SJCRH30 (cell line): Measurements from ENCODE around the gene PCDHGC3. TPM values are rescaled to one million over a fixed set of nuclear protein-coding genes. Genes with fewer than 3 reads are reported as not detected.

Source experiments
- DNase-seq, 2 experiments: peaks; one replicate each; pipeline ENCODE4 v3.0.0-alpha.2; 2015 to 2020
- H3K27ac ChIP-seq: fragments of 250-450 bp; sonication (Bioruptor Pico); 2 replicates; pipeline ENCODE4 v1.5.1; 2020; ENCODE audit warnings: mild to moderate bottlenecking, moderate library complexity
- H3K27me3 ChIP-seq: fragments of 250-450 bp; sonication (Bioruptor Pico); 2 replicates; pipeline ENCODE4 v1.5.1; 2020; ENCODE audit warnings: mild to moderate bottlenecking, moderate library complexity
- H3K36me3 ChIP-seq: fragments of 250-450 bp; sonication (Bioruptor Pico); 2 replicates; pipeline ENCODE4 v1.5.1; 2020; ENCODE audit warnings: mild to moderate bottlenecking, moderate library complexity
- H3K4me1 ChIP-seq: fragments of 250-450 bp; sonication (Bioruptor Pico); 2 replicates; pipeline ENCODE4 v1.5.1; 2020; ENCODE audit warnings: mild to moderate bottlenecking, moderate library complexity
- H3K4me3 ChIP-seq: fragments of 250-450 bp; sonication (Bioruptor Pico); 2 replicates; pipeline ENCODE4 v1.5.1; 2020; ENCODE audit warnings: mild to moderate bottlenecking, moderate library complexity
- H3K9me3 ChIP-seq: fragments of 250-450 bp; sonication (Bioruptor Pico); replicated peaks from 2 replicates; pipeline ENCODE4 v1.5.1; 2020; ENCODE audit warnings: mild to moderate bottlenecking, moderate library complexity
- total RNA-seq: library from RNA; depleted of rRNA; stranded (reverse); fragments of >200 nt; shearing (Covaris generic); gene quantifications from 2 replicates; pipeline ENCODE4 v1.2.3, GENCODE V29; 2014

Gene PCDHGC3
- total RNA-seq, 1 experiment from 2014 or later = 105 TPM

DNA sequence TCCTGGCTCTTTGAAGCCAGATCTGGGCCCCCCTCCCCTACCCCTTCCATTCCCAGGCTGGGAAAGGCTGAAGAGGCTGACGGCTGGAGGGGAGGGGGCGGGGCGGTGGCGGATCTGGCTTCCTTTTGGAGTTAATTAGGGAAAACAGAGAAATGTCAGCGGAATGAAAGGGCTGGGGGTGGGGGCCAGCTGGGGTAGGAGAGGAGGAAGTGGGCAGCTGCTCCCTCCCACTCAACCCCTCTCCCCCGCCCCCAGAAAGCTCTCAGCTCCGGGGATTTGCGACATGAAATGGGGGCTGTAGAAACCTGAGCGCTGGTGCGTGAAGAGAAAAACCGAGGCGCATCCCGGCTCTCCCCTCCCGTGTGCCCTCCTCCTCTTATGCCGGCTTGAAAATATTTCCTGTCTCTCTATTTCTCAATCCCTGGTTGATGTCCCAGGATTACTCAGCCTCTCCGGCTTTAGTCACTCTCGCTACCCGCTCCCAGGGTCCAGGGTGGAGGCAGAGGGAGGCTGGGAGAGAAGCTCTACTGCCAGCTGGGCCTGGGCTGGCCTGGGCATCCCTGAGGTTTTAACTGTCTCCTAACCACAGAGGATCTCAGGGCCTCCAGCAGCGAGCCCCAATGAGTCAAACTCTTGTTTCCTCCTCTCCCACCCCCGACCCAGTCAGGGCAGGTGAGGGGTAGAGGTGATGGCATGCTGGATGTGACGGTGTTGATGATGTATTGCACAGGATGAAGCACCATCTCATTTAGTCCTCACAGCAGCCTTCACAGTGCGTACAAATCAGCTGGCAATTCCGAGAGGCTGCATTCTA is 33.2 kb downstream of the PCDHGC3 start:
- Histone ChIP-seq H3K27me3 (no peaks in the 10 kb centered on the region), H3K9me3 (no peaks in the 10 kb centered on the region), H3K27ac (peak overlapping the region; percentile 69), H3K36me3 (peaks cover 53% of the 10 kb centered on the region), H3K4me1 (peaks cover 40% of the 10 kb centered on the region), H3K4me3 (peak overlapping the region; percentile 42)
- peak; percentile 88 for DNase-seq

DNA sequence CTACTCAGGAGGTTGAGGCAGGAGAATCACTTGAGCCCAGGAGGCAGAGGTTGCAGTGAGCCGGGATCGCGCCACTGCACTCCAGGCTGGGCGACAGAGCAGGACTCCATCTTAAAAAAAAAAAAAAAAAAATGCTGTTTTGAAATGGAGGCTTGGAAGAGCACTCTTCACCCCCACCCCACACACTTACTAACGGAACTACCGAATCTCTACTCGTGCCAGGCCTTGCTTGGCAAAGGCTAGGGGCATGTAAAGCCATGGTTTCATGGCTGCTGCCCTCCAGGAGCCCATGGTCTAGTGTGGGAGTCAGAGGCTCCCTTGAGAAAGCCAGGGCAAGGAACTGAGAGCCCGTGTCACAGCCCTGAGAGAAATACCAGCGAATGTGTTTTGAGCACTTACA is 34.4 kb downstream of the PCDHGC3 start:
- Histone ChIP-seq H3K27ac (no peak overlapping the region), H3K36me3 (peaks cover 49% of the 10 kb centered on the region), H3K4me3 (no peak overlapping the region), H3K27me3 (no peaks in the 10 kb centered on the region), H3K9me3 (no peaks in the 10 kb centered on the region), H3K4me1 (peaks cover 46% of the 10 kb centered on the region)
- no peak for DNase-seq

DNA sequence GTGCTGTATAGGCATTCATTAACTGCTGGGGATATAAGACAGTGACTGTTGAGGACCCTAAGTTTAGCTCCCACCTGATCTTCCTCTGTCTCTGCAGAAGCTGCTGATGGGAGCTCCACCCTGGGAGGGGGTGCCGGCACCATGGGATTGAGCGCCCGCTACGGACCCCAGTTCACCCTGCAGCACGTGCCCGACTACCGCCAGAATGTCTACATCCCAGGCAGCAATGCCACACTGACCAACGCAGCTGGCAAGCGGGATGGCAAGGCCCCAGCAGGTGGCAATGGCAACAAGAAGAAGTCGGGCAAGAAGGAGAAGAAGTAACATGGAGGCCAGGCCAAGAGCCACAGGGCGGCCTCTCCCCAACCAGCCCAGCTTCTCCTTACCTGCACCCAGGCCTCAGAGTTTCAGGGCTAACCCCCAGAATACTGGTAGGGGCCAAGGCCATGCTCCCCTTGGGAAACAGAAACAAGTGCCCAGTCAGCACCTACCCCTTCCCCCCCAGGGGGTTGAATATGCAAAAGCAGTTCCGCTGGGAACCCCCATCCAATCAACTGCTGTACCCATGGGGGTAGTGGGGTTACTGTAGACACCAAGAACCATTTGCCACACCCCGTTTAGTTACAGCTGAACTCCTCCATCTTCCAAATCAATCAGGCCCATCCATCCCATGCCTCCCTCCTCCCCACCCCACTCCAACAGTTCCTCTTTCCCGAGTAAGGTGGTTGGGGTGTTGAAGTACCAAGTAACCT is 35.3 kb downstream of the PCDHGC3 start:
- peaks cover 41% of the 10 kb centered on the region for H3K36me3 ChIP-seq
- H3K4me1 ChIP-seq = peaks cover 54% of the 10 kb centered on the region
- DNase-seq = no peak
- no peak overlapping the region for H3K4me3 ChIP-seq
- H3K27me3 ChIP-seq = no peaks in the 10 kb centered on the region
- no peak overlapping the region for H3K27ac ChIP-seq
- no peaks in the 10 kb centered on the region for H3K9me3 ChIP-seq

DNA sequence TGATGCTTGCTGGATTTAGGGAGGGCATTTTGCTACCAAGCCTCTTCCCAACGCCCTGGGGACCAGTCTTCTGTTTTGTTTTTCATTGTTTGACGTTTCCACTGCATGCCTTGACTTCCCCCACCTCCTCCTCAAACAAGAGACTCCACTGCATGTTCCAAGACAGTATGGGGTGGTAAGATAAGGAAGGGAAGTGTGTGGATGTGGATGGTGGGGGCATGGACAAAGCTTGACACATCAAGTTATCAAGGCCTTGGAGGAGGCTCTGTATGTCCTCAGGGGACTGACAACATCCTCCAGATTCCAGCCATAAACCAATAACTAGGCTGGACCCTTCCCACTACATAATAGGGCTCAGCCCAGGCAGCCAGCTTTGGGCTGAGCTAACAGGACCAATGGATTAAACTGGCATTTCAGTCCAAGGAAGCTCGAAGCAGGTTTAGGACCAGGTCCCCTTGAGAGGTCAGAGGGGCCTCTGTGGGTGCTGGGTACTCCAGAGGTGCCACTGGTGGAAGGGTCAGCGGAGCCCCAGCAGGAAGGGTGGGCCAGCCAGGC is 36.1 kb downstream of the PCDHGC3 start:
- Histone ChIP-seq H3K27me3 (no peaks in the 10 kb centered on the region), H3K4me1 (peaks cover 59% of the 10 kb centered on the region), H3K36me3 (peaks cover 41% of the 10 kb centered on the region), H3K27ac (no peak overlapping the region), H3K9me3 (no peaks in the 10 kb centered on the region), H3K4me3 (no peak overlapping the region)
- DNase-seq = no peak

DNA sequence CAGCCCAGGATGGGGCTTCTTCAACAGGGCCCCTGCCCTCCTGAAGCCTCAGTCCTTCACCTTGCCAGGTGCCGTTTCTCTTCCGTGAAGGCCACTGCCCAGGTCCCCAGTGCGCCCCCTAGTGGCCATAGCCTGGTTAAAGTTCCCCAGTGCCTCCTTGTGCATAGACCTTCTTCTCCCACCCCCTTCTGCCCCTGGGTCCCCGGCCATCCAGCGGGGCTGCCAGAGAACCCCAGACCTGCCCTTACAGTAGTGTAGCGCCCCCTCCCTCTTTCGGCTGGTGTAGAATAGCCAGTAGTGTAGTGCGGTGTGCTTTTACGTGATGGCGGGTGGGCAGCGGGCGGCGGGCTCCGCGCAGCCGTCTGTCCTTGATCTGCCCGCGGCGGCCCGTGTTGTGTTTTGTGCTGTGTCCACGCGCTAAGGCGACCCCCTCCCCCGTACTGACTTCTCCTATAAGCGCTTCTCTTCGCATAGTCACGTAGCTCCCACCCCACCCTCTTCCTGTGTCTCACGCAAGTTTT is 36.7 kb downstream of the PCDHGC3 start:
- Histone ChIP-seq H3K36me3 (peaks cover 41% of the 10 kb centered on the region), H3K9me3 (no peaks in the 10 kb centered on the region), H3K27me3 (no peaks in the 10 kb centered on the region), H3K4me3 (peak overlapping the region; percentile 49), H3K27ac (peak overlapping the region; percentile 94), H3K4me1 (peaks cover 59% of the 10 kb centered on the region)
- DNase-seq = peak; percentile 63 to 72

DNA sequence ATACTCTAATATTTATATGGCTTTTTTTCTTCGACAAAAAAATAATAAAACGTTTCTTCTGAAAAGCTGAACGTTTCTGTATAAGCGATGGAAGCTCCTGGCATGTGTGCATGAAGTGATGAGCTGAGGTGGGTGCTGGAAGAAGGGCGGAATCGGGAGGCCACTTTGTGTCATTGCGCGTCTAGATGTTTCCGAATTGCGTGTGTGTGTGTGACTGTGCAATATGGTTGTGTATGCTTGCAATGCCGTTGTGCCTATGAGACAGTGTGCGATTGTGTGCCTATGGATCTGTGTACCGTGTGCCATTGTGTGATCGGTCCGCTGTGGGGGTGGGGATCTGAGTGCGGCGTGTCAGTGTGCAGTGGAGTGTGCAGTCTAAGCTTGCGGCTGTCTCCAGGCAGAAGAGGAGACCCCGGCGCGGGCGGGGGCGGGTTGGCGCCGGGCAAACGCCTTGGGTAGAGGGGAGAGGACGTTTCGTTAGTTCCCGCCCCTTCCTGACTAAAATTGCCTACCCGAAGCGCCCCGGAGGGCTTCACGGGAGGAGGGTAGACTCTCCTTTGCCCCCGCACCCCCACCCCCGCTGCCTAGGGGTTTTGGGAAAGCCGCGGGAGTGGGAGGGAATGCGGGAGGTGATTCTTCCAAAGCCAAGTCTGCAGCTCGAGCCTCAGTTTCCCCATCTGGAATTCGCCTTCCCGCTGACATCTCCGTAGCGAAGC is 37.3 kb downstream of the PCDHGC3 start:
- Histone ChIP-seq H3K27ac (peak overlapping the region; percentile 94), H3K36me3 (peaks cover 41% of the 10 kb centered on the region), H3K4me1 (peaks cover 59% of the 10 kb centered on the region), H3K27me3 (no peaks in the 10 kb centered on the region), H3K9me3 (no peaks in the 10 kb centered on the region), H3K4me3 (peak overlapping the region; percentile 49)
- peak; percentile 66 to 68 for DNase-seq

DNA sequence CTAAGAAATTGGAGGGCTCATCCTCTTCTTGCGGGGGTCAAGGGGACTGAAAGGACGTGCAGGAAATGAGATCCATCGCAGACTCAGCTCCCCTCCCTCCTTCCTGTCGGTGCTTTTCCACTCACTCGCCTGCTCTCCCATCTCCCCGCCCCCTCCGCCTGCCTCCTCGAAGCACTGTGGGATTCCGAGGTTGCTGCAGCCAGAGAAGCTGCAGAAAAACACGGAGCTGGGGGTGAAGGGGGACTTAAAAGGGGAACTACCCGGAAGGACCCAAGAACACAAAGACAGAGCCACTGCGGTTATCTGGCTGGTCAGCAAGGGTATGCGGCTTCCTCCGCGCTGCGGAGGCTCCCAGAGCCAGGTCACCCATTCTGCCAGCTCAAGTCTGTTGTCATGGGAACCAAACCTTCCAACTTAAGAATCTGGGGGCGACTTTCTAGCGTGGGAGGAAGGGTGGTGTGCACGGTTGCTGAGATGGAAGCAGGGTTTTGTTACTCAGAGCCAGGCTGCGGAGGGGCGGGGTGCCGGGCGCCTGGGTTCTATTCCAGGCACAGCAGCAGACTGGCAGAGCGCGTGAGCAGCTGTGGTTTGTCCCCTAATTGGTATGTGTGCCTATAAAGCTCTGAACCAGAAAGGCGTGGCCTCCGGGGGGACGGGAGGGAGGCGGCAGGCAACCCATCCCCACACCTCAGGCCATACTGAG is 38.0 kb downstream of the PCDHGC3 start:
- H3K36me3 ChIP-seq = peaks cover 41% of the 10 kb centered on the region
- H3K4me3 ChIP-seq = peak overlapping the region; percentile 49
- peaks cover 60% of the 10 kb centered on the region for H3K4me1 ChIP-seq
- peak; percentile 88 for DNase-seq
- H3K27ac ChIP-seq = peak overlapping the region; percentile 94
- H3K27me3 ChIP-seq = no peaks in the 10 kb centered on the region
- no peaks in the 10 kb centered on the region for H3K9me3 ChIP-seq

DNA sequence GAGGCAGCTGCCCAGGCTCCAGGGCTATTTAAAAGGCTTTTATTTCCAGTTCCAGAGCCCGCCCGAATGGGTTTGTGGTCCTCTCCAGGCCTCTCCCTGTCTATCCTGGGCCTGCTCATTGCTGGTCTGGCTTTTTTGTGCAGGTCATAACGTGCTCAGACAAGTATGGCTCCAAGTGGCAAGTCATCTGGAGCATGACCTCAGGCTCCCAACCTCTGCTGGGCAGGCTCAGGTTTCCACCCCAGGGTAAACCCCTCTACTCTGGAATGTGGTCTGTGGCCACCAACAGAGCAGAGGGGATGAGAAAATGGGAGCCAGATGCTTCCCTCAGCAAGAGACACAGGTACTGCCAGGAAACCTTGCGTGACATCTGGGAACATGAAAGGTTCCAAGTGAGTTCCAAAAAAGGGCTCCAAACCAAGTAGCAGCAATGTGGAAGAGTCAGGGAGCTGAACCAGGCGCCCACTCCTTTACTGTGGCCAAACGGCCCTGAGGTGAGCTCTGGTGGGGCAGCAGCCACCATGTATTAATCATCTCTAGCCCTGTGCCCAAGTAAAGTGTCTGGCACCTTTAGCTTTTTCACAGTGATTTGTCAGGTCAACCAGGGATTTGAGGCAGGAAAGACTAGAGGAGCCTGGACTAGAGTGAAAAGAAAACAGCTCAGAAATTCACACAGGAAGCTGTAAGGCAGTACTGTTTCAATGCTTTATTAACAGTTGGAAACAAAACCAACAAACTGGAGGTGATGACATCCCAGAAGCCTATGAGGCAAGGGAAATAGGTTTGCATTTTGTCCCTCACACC is 38.8 kb downstream of the PCDHGC3 start:
- peak; percentile 97 to 98 for DNase-seq
- H3K4me1 ChIP-seq = peaks cover 62% of the 10 kb centered on the region

DNA sequence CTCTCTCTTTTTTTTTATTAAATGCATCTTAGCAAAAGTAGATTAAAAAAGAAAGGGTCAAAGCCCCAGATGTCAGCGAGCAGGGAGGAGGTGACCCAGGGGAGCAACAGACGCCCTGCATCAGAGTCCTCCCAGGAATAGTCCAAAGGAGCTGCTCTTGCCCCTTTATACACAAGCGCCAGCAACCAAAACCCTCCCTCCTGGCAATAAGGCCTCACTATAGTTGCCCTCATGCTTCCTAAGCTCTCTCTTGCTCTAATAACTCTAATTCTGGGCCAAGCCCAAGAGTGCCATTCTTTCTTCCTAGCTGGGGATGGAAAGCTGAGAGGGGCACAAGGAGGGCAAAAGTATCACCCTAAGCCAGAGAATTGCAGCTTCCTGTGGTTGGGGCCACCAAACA is 39.4 kb downstream of the PCDHGC3 start:
- Histone ChIP-seq H3K36me3 (peaks cover 48% of the 10 kb centered on the region), H3K27me3 (no peaks in the 10 kb centered on the region), H3K9me3 (no peaks in the 10 kb centered on the region), H3K27ac (peak overlapping the region; percentile 94), H3K4me1 (peaks cover 65% of the 10 kb centered on the region), H3K4me3 (no peak overlapping the region)
- no peak for DNase-seq

More for the DNA sequence above, 38.8 kb downstream of the PCDHGC3 start:
- Histone ChIP-seq H3K36me3 (peaks cover 45% of the 10 kb centered on the region), H3K27ac (peak overlapping the region; percentile 94), H3K27me3 (no peaks in the 10 kb centered on the region), H3K9me3 (no peaks in the 10 kb centered on the region), H3K4me3 (no peak overlapping the region)

DNA sequence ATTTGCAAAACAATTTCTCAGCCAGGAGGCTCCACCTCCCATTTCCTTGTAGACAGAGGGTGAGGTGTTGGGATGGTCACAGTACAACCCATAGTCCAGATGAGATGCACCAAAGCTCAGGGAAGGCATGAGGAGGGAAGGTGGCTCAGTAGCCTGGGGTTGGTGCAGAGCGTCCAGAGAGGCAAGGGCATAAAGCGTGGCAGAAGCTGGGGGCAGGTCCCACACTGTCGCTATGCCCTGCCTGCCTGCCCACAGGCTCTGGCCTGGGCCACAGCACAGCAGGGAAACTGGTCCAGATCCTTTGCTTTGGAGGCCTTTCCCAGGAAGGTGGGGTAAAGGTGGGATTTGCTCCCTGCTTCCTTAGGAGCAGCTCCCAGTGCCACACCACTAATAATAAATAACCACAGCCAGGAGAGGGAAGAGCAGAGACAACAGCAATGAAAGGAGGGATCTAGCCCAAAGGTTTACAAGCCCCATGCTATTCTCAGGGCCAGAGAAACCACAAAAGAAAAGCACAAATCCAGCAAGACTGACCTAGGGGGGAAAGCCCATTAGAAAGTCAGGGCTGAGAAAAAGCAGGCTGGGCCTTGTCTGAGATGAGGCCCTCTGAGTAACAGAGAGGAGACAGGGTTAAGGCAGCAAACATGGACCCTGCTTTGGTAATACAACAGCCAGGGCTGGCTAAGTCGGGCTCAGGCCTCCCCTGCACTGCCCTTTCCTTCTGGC is 40.3 kb downstream of the PCDHGC3 start:
- H3K4me3 ChIP-seq = no peak overlapping the region
- no peak for DNase-seq
- peak overlapping the region; percentile 94 for H3K27ac ChIP-seq
- H3K4me1 ChIP-seq = peaks cover 74% of the 10 kb centered on the region
- peaks cover 39% of the 10 kb centered on the region for H3K36me3 ChIP-seq
- H3K9me3 ChIP-seq = no peaks in the 10 kb centered on the region
- no peaks in the 10 kb centered on the region for H3K27me3 ChIP-seq

DNA sequence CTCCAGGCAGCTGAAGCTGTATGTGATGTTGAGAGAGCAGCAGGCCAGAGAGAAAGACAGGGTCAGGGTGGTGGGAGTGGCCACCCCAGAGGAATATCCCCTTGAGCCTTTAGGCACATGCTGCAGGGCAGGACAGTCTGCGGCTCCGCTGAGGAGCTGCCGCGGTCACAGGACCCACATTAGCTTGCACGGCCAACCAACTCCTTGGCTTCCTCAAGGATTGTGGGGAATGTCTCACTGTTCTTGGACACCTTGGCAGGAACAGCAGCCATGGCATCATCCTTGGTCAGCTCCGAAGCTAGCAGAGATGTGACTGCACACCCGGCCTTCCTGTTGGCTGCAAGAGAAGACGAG is 40.9 kb downstream of the PCDHGC3 start:
- Histone ChIP-seq H3K27me3 (no peaks in the 10 kb centered on the region), H3K9me3 (no peaks in the 10 kb centered on the region), H3K4me1 (peaks cover 75% of the 10 kb centered on the region), H3K27ac (peak overlapping the region; percentile 94; the same call in 1 of the 2 replicates), H3K4me3 (no peak overlapping the region), H3K36me3 (peaks cover 33% of the 10 kb centered on the region)
- DNase-seq = no peak

DNA sequence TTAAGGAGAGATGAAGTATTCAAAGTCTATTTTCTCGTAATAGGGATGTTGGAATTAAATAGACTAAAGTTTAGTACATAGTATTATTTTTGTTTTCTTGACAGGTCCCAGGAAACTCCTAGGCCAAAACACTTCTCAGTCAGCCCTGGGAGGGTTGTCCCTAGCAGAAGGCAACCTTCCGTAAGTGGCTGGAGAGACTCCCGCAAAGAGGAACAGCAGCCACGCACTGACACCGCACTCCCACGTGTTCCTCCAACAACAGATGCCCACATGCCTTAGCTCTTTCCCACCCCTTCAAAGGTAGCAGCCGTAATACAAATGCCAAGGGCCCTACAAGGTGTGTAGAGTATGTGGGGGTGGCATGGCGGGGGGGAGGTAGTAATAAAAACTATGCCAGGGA is 41.5 kb downstream of the PCDHGC3 start:
- peaks cover 28% of the 10 kb centered on the region for H3K36me3 ChIP-seq
- H3K4me1 ChIP-seq = peaks cover 82% of the 10 kb centered on the region
- no peak for DNase-seq
- H3K4me3 ChIP-seq = no peak overlapping the region
- no peaks in the 10 kb centered on the region for H3K27me3 ChIP-seq
- H3K9me3 ChIP-seq = no peaks in the 10 kb centered on the region
- H3K27ac ChIP-seq = peak overlapping the region; percentile 89
